HG03432 (cell line): ENCODE data around the gene FXYD6.
"Not testable (repeated sequence)": the region's sequence is repeated elsewhere in the genome, so short reads cannot be mapped to it uniquely, and the experiment has no call there.

Experiments used
- ATAC-seq: cut with Tn5 transposase; IDR thresholded peaks from one replicate; pipeline ENCODE4 v1.9.1; 2021; ENCODE audit warnings: mild to moderate bottlenecking, moderate library complexity; ENCODE audit not compliant: unreplicated experiment

FXYD6 gene

DNA sequence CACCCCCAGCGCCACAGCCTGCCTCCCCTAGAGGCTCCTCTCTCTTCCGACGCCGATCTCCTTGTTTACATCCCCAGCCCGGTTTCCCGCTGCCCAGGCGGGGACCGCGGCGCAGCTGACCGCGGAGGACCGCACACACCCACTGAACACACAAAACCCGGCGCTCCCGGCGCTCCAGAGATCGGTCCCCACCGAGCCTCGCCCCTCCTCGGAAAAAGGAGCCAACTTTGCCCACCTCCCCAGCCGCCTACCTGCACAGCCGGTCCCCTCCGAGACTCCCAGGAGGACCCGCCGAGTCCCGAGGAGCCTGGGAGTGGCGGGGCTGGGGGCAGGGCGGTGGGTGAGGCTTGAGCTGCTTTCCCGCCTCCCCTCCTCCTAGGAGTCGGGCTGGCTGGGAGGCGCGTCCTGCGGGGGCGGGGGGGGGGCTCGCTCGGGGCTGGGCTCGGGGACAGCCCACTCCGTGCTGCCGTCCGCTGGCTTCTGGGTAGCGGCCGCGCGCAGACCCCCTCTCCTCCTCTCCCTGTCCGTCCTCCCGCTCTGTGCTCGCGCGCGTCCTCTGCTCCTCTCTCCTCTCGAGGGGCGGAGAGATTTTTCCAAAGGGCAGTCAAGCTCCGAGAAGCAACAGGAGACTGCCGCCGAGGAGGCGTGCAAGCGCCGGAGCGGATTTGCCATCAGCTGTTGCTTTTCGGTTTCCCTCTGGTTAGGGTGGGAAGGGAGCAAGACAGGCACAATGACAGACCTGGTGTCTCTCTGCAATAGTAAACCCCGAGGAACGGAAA lies at the start of gene FXYD6:
Gene FXYD6 (minus strand): TSS at position 318 of the 779 bp plus-strand sequence. CDS start 33,882 bp downstream, outside the sequence.
- ATAC-seq, result no peak

DNA sequence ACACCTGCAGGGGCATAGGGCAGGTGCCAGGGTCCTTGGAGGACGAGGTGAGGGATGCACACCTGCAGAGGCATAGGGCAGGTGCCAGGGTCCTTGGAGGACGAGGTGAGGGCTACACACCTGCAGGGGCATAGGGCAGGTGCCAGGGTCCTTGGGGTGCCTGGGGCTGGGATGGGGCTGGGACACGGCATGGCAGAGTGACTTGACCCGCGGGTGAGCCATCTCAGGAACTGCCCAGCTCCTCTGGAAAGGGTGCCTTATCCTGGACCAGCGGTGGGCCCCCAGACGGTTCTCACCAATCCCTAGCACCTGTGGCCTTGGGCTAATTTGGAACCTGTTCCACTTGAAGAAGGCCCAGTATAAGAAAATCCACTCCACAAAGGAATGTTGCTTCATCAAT lies 49.7 kb upstream of the FXYD6 start:
- ATAC-seq, result not testable (repeated sequence)

GRCh38 chr11:117925198-117925925 lies 48.9 kb upstream of the FXYD6 start:
- no peak for ATAC-seq

DNA sequence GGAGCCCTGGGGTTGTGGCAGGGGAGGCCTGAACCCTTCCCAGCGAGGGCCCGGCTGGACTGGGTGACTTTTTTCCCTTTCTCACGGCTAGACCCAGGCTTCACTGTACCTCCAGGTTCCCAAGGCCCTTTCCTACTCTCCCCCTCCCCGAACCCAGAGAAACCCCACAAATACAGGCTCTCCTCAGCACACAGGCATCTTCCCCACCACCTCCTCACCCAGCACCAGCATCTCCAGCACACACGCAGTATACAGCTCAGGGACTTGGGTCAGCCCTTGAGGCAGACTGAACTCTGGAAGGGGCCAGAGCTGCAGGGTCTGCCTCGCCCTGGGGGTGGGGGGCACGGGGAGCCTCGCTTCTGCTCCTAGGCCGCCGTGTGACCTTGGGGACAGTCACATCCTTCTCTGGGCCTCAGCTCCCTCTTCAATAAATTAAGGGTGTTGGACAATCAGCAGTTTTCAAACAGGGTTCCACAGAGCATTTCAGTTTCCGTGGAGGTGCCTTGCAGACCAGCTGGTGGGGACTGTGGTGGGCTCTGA lies 48.2 kb upstream of the FXYD6 start:
- no peak for ATAC-seq

- no peak for ATAC-seq
Measured at GRCh38 chr11:117923773-117924172, 47.3 kb upstream of the FXYD6 start.

DNA sequence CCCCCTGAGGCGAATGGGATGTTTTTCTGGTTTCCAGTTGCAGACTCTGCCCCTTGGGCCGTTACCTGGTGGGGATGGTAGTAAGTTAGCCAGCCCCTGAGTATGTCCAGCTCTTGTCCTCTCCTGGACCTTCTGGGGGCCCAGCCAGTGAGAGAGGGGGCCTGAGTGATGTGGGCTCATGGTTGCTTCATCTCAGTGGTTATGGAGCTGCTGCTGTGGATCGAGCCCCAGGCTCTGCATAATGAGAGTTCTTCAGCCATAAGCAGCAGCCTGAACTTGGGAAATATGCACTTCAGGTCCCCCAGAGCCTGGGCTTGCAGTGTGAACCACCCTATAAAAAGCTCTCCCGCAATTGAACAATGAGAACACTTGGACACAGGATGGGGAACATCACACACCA lies 46.8 kb upstream of the FXYD6 start:
- no peak for ATAC-seq

DNA sequence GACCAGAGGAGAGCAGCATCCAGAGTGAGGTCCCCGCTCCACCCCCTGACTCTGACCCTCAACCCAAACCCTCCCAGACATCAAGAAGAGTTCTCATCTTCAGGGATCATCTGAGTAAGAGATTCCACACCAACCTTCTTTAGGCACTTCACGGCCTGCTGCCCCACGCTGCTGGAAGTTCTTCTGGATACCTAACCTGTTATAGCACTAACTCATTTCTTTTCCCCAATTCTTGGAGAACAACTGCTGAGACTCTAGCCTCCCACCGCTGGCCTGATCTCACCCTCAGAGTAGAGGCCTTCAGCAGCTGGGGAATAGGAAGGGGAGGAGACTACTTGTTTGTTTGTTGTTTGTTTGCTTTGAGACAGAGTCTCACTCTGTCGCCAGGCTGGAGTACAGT lies 45.4 kb upstream of the FXYD6 start:
- ATAC-seq, result no peak

DNA sequence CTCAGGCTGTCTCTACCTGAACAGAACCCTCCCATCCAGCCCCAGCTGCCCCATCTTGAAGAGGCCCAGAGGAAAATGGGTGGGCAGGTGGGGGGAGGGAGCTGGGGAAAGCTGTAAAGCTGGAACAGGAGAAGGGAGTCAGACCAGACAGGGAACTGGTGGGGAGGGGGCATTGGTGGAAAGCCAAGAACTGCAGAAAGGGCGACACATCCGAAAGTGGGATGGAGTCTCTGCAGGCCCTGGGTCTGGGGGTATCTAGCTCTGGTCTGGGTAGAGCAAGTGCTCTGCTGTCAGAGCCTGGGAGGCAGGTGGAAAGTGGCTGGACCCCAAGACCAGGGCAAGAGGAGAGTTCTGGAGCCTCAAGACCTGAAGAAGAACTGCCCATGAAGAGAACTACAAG lies 45.0 kb upstream of the FXYD6 start:
- ATAC-seq, result no peak

- no peak for ATAC-seq
Measured at GRCh38 chr11:117919781-117920221, 43.3 kb upstream of the FXYD6 start.

GRCh38 chr11:117919341-117919740 lies 42.9 kb upstream of the FXYD6 start:
- ATAC-seq, result no peak

DNA sequence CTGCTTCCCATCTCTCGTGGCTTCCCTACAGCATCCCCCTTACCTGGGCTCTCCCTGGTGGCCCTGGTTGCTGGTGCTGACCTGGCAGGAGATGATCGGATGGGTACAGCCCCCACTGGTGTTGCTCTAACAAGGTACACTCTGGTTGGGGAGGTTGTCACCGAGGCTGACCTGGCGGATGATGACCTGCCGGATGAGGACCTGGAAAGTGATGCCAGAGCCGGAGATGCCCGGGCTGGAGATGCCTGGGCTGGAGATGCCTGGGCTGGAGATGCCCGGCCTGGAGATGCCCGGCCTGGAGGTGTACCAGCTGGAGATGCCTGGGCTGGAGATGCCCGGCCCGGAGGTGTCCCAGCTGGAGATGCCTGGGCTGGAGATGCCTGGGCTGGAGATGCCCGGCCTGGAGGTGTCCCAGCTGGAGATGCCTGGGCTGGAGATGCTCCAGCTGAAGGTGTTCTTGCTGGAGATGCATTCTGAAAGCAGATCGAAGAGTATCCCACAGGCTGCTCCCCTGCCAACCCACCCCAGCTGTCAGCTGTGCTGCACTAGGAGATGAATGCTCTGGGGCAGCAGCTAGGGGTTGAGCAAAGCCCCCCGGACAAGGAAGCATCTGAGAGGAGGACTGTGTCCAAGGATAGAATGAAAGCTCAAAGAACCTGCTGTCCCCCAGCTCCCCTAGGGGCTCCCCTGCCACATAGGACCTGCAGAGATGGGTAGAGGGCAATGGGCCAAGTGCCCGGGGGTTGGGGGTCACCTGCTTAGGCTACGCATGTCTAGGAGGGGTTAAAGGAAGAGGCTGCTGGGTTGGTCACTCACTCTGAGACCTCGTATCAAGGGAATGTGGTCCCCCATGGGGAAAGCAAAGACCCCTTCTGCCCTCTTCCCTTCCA lies 42.2 kb upstream of the FXYD6 start:
- no peak for ATAC-seq

DNA sequence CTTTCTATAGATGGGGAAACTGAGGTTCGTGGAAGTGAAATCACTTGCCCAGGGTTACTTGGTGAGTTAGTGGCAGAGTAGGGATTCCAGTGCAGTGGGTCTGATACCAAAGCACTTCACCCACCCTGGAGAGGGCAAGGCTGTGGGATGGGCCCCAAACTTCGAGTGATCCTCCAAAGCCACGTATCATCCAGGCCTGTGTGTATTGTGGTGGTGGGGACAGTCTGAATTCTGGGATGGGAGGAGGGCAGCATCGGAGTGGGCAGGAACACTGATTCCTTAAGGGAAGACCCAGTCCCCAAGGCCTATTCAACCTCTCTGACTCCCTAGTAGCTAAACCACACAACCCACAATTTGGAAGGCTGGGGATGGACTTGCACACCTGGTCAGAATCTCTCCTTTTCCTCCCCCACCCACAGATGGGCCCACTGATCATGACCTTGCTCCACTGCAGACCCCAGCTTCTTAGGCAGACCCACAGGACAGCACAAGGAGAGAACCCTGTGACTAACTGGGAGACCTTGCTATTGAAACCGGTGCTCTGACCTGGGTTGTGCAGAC lies 41.2 kb upstream of the FXYD6 start:
- ATAC-seq, result no peak

- ATAC-seq, result no peak
Measured at GRCh38 chr11:117916956-117917355, 40.5 kb upstream of the FXYD6 start.

- no peak for ATAC-seq
Measured at GRCh38 chr11:117915672-117916235, 39.3 kb upstream of the FXYD6 start.

GRCh38 chr11:117914991-117915618 lies 38.6 kb upstream of the FXYD6 start:
- no peak for ATAC-seq

DNA sequence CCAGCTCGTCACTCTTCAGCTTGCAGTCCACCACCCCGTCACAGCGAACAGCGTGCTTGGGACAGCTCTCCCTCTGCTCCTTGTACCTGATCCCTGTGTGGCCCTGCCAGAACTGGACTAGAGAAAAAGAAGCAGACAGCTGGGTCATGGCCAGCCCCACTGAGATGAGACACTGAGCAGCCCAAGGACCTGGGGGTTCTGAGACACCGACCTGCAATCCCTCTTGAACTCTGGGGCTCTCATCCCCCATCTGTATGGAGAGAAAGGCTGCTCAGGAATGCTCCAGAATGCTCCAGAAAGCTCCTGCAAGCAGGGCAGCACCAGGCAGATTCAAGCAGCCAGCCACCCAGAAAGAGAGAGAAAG lies 37.9 kb upstream of the FXYD6 start:
- ATAC-seq, result no peak

DNA sequence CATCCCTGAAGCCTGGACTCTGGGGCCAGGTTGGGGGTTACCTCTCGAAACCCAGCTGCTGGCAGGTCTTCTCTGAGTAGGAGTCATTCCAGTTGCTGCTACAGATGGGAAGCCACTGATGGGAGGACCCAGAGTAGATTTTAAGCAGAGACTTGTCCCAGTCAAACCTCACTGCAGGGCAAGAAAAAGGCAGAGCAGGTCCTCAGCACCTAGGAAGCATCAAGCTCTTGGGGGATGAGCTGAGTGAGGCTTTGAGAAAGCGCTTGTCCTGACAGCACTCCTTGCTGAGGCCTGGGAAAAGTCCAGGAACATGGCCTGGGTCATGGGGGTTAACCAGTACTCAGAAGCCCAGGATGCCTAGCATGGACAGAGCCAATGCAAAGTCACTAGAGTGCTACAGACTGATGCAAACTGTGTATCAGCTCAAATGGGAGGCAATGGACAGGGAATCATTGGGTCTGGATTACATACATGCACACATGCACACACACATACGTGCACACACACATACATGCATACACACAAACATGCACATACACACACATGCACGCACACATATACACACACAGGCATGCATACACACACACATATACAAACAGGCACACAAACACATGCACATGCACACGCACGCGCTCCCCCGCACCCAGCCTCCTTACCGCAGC lies 37.4 kb upstream of the FXYD6 start:
- no peak for ATAC-seq

DNA sequence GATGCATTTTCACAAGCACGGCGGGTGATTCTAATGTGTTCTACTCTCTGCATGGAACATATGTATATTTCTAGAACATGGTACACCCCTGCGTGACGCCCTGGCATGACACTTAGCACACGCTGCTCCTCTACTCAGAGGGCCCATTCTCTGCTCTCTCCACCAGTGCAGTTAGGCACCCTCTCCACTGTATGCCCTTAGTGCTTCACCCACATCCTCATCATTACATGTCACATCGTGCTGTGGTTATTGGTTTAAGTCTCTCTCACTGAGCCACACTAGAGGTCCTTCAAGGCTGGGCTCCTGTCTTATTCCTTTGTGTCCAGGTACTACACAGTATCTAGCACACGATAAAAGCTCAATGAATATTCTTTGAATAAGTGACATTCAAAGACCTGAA lies 36.0 kb upstream of the FXYD6 start:
- no peak for ATAC-seq

DNA sequence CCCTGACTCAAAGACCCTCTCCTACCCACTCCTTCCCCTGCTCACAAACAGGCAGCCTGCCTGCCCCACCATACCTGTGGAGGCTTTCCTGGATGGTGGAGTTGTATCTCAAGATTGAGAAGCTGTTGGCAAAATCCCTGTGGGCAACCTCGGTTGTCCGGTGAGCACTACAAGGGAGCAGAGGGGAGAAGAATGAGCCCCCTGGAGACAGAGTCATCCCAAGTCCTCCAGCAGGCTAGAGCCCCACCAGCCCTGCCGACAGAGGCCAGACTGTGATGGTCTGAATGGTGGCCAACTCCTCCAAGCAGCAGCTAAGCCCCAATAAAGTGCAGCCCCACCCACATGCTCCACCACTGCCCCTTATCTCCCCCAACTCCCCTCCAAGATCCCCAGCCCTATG lies 35.2 kb upstream of the FXYD6 start:
- no peak for ATAC-seq
